PC-9 (cell line): ENCODE results near the gene LONP1. TPM values are rescaled to one million over a fixed set of nuclear protein-coding genes. Genes with fewer than 3 reads are reported as not detected.

Source experiments
- BruUV-seq: library from RNA; stranded (reverse); fragments of 400-500 nt; replicated peaks from 2 replicates; lab custom pipeline; 2021; lab: Mats Ljungman, UMichigan
- CTCF ChIA-PET: fragments of 300-600 bp; sonication (Branson Sonifier 250); formaldehyde crosslinking; loops from one replicate; lab custom pipeline; 2022; ENCODE audit warnings: antibody characterized with exemption; lab: Charles Lee
- POLR2A ChIA-PET: fragments of 300-600 bp; sonication (Branson Sonifier 250); formaldehyde crosslinking; loops from one replicate; lab custom pipeline; 2022; ENCODE audit warnings: antibody characterized with exemption; ENCODE audit not compliant: unreplicated experiment; lab: Charles Lee
- DNase-seq, 2 experiments: peaks; one replicate each; pipeline versions ENCODE4 v3.0.0 to v3.0.0-alpha.2; 2015 to 2022; ENCODE audit warnings: mixed read lengths in 1 of 2
- H2AFZ ChIP-seq: fragments of 200-600 bp; sonication (generic); 2 replicates; pipeline ENCODE4 v1.8.1; 2017; ENCODE audit warnings: antibody characterized with exemption
- H3F3A ChIP-seq: fragments of 200-600 bp; sonication (generic); 2 replicates; pipeline ENCODE4 v1.8.1; 2017; ENCODE audit warnings: antibody characterized with exemption, mild to moderate bottlenecking, low read depth; ENCODE audit not compliant: insufficient read depth
- H3K27ac ChIP-seq: fragments of 200-600 bp; sonication (generic); 2 replicates; pipeline ENCODE4 v1.6.1; 2016; ENCODE audit warnings: mixed run types
- H3K27me3 ChIP-seq: fragments of 200-600 bp; sonication (generic); 2 replicates; pipeline ENCODE4 v1.6.1; 2016; ENCODE audit warnings: low read depth, mixed run types; ENCODE audit not compliant: insufficient read depth
- H3K36me3 ChIP-seq: fragments of 200-600 bp; sonication (generic); 2 replicates; pipeline ENCODE4 v1.6.1; 2016; ENCODE audit warnings: low read depth, mixed run types
- H3K4me1 ChIP-seq: fragments of 200-600 bp; sonication (generic); replicated peaks from 2 replicates; pipeline ENCODE4 v1.6.1; 2016; ENCODE audit warnings: mixed run types; ENCODE audit not compliant: insufficient read depth
- H3K4me2 ChIP-seq: fragments of 200-600 bp; sonication (generic); 2 replicates; pipeline ENCODE4 v1.6.1; 2017; ENCODE audit warnings: mixed run types
- H3K4me3 ChIP-seq: fragments of 200-600 bp; sonication (generic); 2 replicates; pipeline ENCODE4 v1.6.1; 2016; ENCODE audit warnings: mixed run types
- H3K79me2 ChIP-seq: fragments of 200-600 bp; sonication (generic); 2 replicates; pipeline ENCODE4 v1.6.1; 2017; ENCODE audit warnings: low read depth, mixed run types
- H3K9me2 ChIP-seq: fragments of 200-600 bp; sonication (generic); 2 replicates; pipeline ENCODE4 v1.8.1; 2017; ENCODE audit warnings: mild to moderate bottlenecking; ENCODE audit not compliant: insufficient read depth
- H3K9me3 ChIP-seq: fragments of 200-600 bp; sonication (generic); 2 replicates; pipeline ENCODE4 v1.8.1; 2016; ENCODE audit warnings: low read depth; ENCODE audit not compliant: insufficient read depth
- H4K20me1 ChIP-seq: fragments of 200-600 bp; sonication (generic); 2 replicates; pipeline ENCODE4 v1.8.1; 2017; ENCODE audit not compliant: insufficient read depth
- CTCF ChIP-seq: fragments of 200-600 bp; sonication (generic); conservative IDR thresholded peaks from 2 replicates; pipeline ENCODE4 v1.6.1; 2017; ENCODE audit warnings: mixed run types, antibody characterized with exemption, mild to moderate bottlenecking, moderate library complexity
- EZH2 ChIP-seq: fragments of 200-600 bp; sonication (generic); IDR thresholded peaks from 2 replicates; pipeline ENCODE4 v1.8.0; 2017; ENCODE audit warnings: antibody characterized with exemption, low read depth
- intact Hi-C: fragments of 100-400 bp; cut with micrococcal nuclease; formaldehyde crosslinking; loops from one replicate; pipeline ENCODE4 v1.10.0; 2022; ENCODE audit not compliant: unreplicated experiment
- total RNA-seq: library from RNA; stranded (reverse); gene quantifications from 2 replicates; pipeline ENCODE4 v1.2.3, GENCODE V29; 2021

The LONP1 gene
- total RNA-seq, 1 experiment from 2014 or later, result 78.2 TPM

- no peak for DNase-seq
- no TSS peak for BruUV-seq
- no peaks in the 10 kb centered on the region for H3K9me2 ChIP-seq
- ChIA-PET POLR2A (no interaction called here), CTCF (no interaction called here)
- no peaks in the 10 kb centered on the region for H3K9me3 ChIP-seq
- H3K27me3 ChIP-seq, result no peaks in the 10 kb centered on the region
- H3K27ac ChIP-seq, result no peak overlapping the region
- H3K4me3 ChIP-seq, result no peak overlapping the region
- peaks cover 70% of the 10 kb centered on the region for H3K79me2 ChIP-seq
- H3F3A ChIP-seq, result no peaks in the 10 kb centered on the region
- TF ChIP-seq CTCF (no peak), EZH2 (no peak)
- peaks cover 57% of the 10 kb centered on the region for H4K20me1 ChIP-seq
- 0 out of 2 replicates have a peak, but pooled peaks cover 3% of the 10 kb centered on the region for H3K36me3 ChIP-seq
- no peak overlapping the region for H2AFZ ChIP-seq
- no peak overlapping the region for H3K4me2 ChIP-seq
- intact Hi-C loops, result no loop called here
- no peaks in the 10 kb centered on the region for H3K4me1 ChIP-seq
These were observed 76.9 kb downstream of the LONP1 start for GRCh38 chr19:5643060-5643459.

GRCh38 chr19:5642204-5642603, 77.7 kb downstream of the LONP1 start:
- DNase-seq, result no peak
- Histone ChIP-seq H3K36me3 (no peaks in the 10 kb centered on the region), H3K4me1 (no peaks in the 10 kb centered on the region), H3K9me3 (no peaks in the 10 kb centered on the region), H3K9me2 (no peaks in the 10 kb centered on the region), H3K4me3 (no peak overlapping the region), H4K20me1 (peaks cover 64% of the 10 kb centered on the region), H3K4me2 (no peak overlapping the region), H3K79me2 (peaks cover 78% of the 10 kb centered on the region), H3F3A (no peaks in the 10 kb centered on the region), H3K27ac (no peak overlapping the region), H3K27me3 (no peaks in the 10 kb centered on the region), H2AFZ (no peak overlapping the region)
- intact Hi-C loops, result no loop called here
- ChIA-PET CTCF (no interaction called here), POLR2A (no interaction called here)
- no TSS peak for BruUV-seq
- no peak for TF ChIP-seq EZH2
- TF ChIP-seq CTCF, result no peak

Other genes starting within 250 kb of the LONP1 start
- 4.4 and 8.0 TPM in 2 replicates for gene TINCR, start 152.2 kb downstream of the LONP1 start, total RNA-seq
- 43.1 and 66.1 TPM in 2 replicates for gene SAFB2, start 97.4 kb downstream of the LONP1 start, total RNA-seq
- gene SAFB, start 97.1 kb downstream of the LONP1 start, total RNA-seq, result 68.7 and 88.7 TPM in 2 replicates
- 31.1 and 34.7 TPM in 2 replicates for gene MICOS13, start 39.6 kb downstream of the LONP1 start, total RNA-seq
- 7.5 and 11.9 TPM in 2 replicates for gene HSD11B1L, start 39.1 kb downstream of the LONP1 start, total RNA-seq
- 772 and 787 TPM in 2 replicates for gene RPL36, start 29.9 kb downstream of the LONP1 start, total RNA-seq
- not detected in 2 replicates for gene CATSPERD, start 491 bp upstream of the LONP1 start, total RNA-seq
- gene PRR22, start 64.6 kb upstream of the LONP1 start, total RNA-seq, result 4.5 and 4.6 TPM in 2 replicates
- 27.1 and 29.2 TPM in 2 replicates for gene DUS3L, start 71.0 kb upstream of the LONP1 start, total RNA-seq
- gene NRTN, start 84.9 kb upstream of the LONP1 start, total RNA-seq, result 1.9 and 3.5 TPM in 2 replicates
- gene FUT6, start 119.6 kb upstream of the LONP1 start, total RNA-seq, result 0.43 and 0.55 TPM in 2 replicates
- gene FUT3, start 131.3 kb upstream of the LONP1 start, total RNA-seq, result 28.5 and 28.7 TPM in 2 replicates
- gene FUT5, start 150.4 kb upstream of the LONP1 start, total RNA-seq, result 0.28 TPM in 1 of 2 replicates, not detected in the other
- gene NDUFA11, start 183.6 kb upstream of the LONP1 start, total RNA-seq, result 169 and 181 TPM in 2 replicates
- 6.2 and 7.1 TPM in 2 replicates for gene VMAC, start 184.7 kb upstream of the LONP1 start, total RNA-seq
- 32.0 and 41.5 TPM in 2 replicates for gene CAPS, start 194.1 kb upstream of the LONP1 start, total RNA-seq